Liver (tissue), 3 donors: ENCODE results near the gene ETFA.

Source experiments
- ATF3 ChIP-seq: IDR thresholded peaks from 2 replicates; pipeline ENCODE4 v1.6.1; 2016; ENCODE audit warnings: antibody characterized with exemption
- CTCF ChIP-seq: fragments of 150-350 bp; IDR thresholded peaks from 2 replicates; pipeline ENCODE4 v1.5.1; 2017; ENCODE audit warnings: improper control_type of control experiment, low read depth, low read length; ENCODE audit not compliant: missing input control
- MAX ChIP-seq: IDR thresholded peaks from 2 replicates; pipeline ENCODE4 v1.6.1; 2016; ENCODE audit warnings: antibody characterized with exemption
- RAD21 ChIP-seq, 2 donors: IDR thresholded peaks; 2 replicates each; pipeline ENCODE4 v1.6.1; 2016; ENCODE audit warnings: antibody characterized with exemption in 2 of 2, mild to moderate bottlenecking in 2 of 2
- REST ChIP-seq: IDR thresholded peaks from 2 replicates; pipeline ENCODE4 v1.6.1; 2016; ENCODE audit warnings: antibody characterized with exemption, mild to moderate bottlenecking
- SP1 ChIP-seq: IDR thresholded peaks from 2 replicates; pipeline ENCODE4 v1.6.1; 2018; ENCODE audit warnings: antibody characterized with exemption, mild to moderate bottlenecking
- YY1 ChIP-seq: IDR thresholded peaks from 2 replicates; pipeline ENCODE4 v1.6.1; 2016; ENCODE audit warnings: antibody characterized with exemption, mild to moderate bottlenecking
- donor health status: healthy.
- donor health status: healthy.

- TF ChIP-seq CTCF (no peak), REST (no peak), RAD21 (IDR thresholded peaks at IDR 0.05) (no peak), ATF3 (no peak), SP1 (no peak), MAX (no peak), YY1 (no peak)
Measured at GRCh38 chr15:76267077-76267476, 44.2 kb downstream of the ETFA start.
